ENCODE results near the gene CYP4Z1.
"Not testable (repeated sequence)": the region's sequence is repeated elsewhere in the genome, so short reads cannot be mapped to it uniquely, and the experiment has no call there.

Gene CYP4Z1

DNA sequence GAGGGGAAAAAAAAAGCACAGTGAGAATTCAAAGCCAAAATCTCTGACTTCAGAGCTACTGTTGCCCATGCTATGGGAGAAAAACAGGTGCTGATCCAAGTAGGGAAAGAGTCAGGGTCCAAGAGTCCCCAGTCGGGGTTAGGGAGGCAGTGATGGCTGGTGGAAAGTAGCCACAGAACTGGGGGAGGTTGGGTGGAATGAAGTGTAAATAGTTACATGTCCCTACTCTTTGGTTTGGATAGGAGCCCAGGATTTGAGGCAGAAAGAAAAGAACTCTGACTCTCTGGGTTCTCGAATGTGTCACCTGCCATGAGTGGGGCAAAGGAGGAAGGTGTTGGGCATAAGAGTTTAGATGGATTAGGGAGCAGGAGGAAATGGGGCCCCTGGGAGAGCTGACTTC is 61.8 kb downstream of the CYP4Z1 start:
- not testable (repeated sequence) for DNase-seq

DNA sequence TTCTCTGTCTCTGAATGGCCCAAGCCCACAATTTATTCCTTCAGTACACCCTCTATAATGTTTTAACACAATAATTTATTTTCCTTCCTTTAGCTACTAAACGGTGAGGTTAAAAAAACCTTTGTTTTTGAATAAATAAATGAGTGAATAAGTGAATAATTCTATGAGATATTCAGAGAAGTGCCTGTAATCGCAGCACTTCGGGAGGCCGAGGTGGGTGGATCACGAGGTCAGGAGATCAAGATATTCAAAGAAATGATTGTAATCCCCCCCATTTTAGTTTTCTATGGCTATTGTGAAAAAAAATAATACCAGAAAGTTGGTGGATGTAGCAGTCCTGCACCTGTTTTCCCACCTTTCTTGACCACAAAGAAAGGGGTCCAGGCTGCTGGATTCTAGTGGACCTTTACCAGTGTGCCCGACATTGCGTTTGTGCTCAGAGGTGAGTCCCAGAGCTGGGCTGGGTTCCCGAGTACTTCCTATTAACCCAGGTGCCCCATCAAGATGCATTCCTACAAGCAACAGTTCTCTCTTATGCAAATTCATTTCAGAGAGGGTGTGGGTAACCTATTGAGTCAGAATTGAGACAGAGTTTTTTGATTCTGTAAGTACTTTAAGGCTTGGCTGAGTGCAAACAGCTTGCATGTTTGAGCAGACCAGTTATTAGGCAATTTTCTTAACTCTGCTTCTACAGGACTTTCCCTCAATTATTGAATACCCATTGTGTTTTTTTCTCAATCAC is 62.6 kb downstream of the CYP4Z1 start:
- not testable (repeated sequence) for DNase-seq

DNA sequence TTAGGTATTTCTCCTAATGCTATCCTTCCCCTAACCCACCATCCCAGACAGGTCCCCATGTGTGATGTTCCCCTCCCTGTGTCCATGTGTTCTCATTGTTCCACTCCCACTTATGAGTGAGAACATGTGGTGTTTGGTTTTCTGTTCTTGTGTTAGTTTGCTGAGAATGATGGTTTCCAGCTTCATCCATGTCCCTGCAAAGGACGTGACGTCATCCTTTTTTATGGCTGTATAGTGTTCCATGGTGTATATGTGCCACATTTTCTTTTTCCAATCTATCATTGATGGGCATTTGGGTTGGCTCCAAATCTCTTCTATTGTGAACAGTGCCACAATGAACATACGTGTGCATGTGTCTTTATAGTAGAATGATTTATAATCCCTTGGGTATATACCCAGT is 65.6 kb downstream of the CYP4Z1 start:
- not testable (repeated sequence) for DNase-seq

- no peak for DNase-seq
Measured at GRCh38 chr1:47137198-47137597, 70.2 kb downstream of the CYP4Z1 start, which contains the start of gene CYP4A22. Gene CYP4A22, plus strand, starts transcription at chr1:47137441. Its CDS starts 45 bp downstream, at chr1:47137486.

DNA sequence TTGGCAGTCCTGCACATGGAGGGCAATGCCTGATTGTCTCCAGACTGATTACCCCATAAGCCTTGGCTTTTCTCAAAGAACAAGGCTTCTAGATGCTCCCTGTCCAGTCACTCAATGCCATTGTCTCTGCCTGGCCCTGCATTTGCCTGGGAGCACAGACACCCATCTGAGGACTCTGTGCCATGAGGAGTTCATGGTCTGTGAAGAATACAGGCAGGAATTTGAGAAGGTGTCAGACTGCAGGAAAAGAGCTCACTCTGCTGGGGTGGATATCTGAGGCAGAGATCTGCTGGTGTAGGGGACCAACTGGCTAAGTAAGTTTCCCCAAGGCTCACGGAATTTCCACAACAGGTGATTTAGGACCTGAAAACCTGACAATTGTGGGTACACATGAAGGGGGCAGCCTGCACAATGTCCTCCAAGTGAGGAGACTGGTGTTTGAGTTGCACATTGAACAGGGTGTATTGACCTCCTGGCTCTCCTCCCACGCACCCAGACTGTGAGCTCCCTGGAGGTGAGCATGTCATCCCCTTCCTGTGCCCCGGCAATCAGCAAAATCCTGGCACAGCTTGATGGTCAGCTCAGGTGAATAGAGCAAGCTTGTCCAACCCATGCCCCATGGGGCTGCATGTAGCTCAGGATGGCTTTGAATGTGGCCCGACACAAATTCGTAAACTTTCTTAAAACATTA is 71.0 kb downstream of the CYP4Z1 start:
- no peak for DNase-seq

GRCh38 chr1:47140358-47140757 is 73.3 kb downstream of the CYP4Z1 start:
- not testable (repeated sequence) for DNase-seq

GRCh38 chr1:47143654-47144053 is 76.6 kb downstream of the CYP4Z1 start:
- DNase-seq: not testable (repeated sequence)

GRCh38 chr1:47146495-47146894 is 79.5 kb downstream of the CYP4Z1 start:
- not testable (repeated sequence) for DNase-seq

DNA sequence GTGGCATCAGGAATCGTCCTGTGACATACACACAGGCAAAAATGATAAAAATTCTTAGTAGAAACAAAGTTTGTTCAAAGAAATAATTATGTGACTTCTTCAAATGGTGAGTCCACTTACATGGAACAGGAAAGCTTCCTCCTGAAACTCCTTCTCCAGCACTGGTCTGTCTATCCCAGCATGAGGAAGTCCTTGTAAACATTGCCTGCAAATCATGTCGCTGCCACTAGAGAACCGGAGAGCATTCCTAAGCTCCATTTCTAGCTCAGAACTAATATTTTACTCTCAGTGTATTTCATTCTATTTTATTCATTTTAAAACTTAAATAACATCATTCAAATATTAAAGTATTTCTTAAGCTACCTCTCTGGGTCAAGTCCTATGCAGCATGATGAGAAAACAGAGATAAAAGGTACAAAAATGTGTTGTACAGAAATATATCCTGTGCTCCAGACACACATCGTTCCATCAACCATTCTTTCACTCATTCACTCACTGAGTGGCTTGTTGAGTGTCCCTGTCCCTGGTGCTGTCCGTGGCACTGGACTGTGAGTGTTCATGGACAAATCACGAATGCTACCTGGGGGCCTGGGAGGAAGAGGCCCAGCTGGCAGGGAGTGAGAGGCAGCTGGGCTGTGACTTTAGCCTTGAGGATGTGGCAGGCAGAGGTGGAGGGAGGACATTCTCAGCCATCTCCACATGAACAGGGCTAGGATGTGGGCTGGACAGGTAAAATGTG is 80.2 kb downstream of the CYP4Z1 start:
- DNase-seq: no peak

GRCh38 chr1:47149162-47149561 is 82.1 kb downstream of the CYP4Z1 start:
- not testable (repeated sequence) for DNase-seq

DNA sequence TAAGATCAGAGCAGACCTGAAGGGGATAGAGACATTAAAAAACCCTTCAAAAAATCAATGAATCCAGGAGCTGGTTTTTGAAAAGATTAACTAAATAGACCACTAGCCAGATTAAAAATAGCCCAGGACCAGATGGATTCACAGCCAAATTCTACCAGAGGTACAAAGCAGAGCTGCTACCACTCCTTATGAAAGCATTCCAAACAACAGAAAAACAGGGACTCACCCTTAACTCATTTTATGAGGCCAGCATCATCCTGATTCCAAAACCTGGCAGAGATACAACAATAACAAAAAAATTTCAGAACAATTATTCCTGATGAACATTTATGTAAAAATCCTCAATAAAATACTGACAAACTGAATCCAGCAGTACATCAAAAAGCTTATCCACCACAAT is 89.4 kb downstream of the CYP4Z1 start:
- DNase-seq: not testable (repeated sequence)

DNA sequence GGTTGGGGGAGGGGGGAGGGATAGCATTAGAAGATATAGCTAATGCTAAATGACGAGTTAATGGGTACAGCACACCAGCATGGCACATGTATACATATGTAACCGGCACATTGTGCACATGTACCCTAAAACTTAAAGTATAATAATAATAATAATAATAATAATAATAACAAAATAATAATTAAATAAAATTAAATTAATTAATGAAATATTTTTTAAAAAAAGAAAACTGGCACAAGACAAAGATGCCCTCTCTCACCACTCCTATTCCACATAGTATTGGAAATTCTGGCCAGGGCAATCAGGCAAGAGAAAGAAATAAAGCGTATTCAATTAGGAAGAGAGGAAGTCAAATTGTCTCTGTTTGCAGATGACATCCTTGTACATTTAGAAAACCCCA is 90.9 kb downstream of the CYP4Z1 start:
- not testable (repeated sequence) for DNase-seq

GRCh38 chr1:47160716-47161115 is 93.7 kb downstream of the CYP4Z1 start:
- DNase-seq: no peak

- no peak for DNase-seq
Measured at GRCh38 chr1:47161298-47162040, 94.4 kb downstream of the CYP4Z1 start.

- no peak for DNase-seq
Measured at GRCh38 chr1:47164552-47164951, 97.5 kb downstream of the CYP4Z1 start.

All from T-helper 2 cell (primary cell).